Fibroblast of skin of right quadriceps (primary cell): ENCODE results near the gene VN1R5.

Experiments
- DNase-seq: peaks from one replicate; pipeline ENCODE4 v3.0.0-alpha.2; 2013

Gene VN1R5

DNA sequence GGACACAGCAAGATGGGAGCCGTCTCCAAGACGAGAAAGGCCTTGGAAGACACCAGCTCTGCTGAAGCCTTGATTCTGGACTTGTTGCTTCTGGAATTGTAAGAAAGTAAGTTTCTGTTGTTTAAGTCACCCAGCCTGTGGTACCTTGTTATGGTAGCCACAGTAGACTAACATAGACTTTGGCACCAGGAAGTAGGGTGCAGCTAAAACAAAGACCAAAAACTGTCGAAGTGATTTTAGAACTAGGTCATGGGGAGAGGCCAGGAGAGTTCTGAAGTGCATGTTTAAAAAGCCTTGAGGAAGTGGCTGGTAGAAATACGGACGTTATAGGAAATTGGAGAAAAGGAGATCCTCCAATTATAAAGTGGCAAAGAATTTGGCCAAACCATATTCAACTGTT lies 47.3 kb downstream of the VN1R5 start:
- no peak for DNase-seq

DNA sequence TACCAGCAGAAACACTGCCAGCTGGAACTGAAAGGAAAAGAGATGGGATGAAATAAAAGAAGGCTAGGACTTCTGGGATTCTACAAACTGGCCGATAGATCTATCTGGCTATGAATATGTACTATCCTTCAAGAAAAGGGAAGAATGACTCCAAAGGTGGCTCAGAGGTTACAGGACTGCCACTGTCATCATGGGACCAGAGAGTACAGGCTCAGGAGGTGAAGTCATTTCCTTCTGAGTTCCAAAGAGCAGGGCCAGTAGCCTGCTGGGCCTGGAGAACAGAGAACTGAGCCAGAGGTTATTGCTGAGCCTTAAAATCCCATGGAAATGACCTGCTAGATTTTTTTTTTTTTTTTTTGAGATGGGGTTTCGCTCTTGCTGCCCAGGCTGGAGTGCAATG lies 48.2 kb downstream of the VN1R5 start:
- DNase-seq, result no peak
